ENCODE measurements around the gene SPSB1.
A peak's percentile ranks its signal among the peaks of the same experiment; 100 is the strongest.
"Not testable (repeated sequence)": the region's sequence is repeated elsewhere in the genome, so short reads cannot be mapped to it uniquely, and the experiment has no call there.

Gene SPSB1

DNA sequence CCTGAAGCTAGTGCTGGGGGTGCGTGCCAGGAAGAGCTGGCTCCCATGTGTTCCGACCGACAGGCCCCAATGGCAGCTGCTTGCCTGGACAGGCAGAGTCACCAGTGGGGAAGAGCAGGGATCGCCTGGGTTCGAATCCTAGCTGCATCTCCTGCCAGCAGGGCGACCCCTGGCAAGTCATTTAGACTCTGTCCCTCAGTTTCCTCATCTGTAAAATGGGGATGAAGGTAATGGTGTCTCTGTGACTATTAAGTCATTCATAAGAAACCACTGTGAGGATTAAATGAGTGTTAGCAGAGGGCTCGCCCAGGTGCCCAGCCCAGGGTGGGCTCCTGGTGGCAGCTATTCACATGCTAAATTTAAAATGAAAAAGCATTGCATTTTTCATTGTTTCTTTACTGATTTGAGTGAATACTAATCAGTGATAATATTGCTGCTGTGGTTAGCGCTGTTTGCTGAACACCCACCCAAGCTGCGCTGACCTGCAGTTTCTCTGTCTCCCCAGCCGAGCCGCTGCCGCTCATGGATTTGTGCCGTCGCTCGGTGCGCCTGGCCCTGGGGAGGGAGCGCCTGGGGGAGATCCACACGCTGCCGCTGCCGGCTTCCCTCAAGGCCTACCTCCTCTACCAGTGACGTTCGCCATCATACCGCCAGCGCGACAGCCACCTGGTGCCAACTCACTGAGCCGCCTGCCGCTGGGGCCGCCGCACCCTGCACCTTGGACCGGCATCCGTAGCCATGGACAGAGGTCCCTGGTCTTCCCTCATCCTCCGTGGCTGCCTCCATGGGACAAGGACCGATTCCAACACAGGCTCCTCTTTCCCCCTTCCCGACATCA is 74.5 kb downstream of the SPSB1 start:
- no peak for DNase-seq (ENCODE audit: low spot score)

- DNase-seq (ENCODE audit: low spot score) = no peak
These were observed 75.1 kb downstream of the SPSB1 start for GRCh38 chr1:9367806-9368205.

GRCh38 chr1:9368356-9368755 is 75.7 kb downstream of the SPSB1 start:
- DNase-seq (ENCODE audit: low spot score) = no peak

DNA sequence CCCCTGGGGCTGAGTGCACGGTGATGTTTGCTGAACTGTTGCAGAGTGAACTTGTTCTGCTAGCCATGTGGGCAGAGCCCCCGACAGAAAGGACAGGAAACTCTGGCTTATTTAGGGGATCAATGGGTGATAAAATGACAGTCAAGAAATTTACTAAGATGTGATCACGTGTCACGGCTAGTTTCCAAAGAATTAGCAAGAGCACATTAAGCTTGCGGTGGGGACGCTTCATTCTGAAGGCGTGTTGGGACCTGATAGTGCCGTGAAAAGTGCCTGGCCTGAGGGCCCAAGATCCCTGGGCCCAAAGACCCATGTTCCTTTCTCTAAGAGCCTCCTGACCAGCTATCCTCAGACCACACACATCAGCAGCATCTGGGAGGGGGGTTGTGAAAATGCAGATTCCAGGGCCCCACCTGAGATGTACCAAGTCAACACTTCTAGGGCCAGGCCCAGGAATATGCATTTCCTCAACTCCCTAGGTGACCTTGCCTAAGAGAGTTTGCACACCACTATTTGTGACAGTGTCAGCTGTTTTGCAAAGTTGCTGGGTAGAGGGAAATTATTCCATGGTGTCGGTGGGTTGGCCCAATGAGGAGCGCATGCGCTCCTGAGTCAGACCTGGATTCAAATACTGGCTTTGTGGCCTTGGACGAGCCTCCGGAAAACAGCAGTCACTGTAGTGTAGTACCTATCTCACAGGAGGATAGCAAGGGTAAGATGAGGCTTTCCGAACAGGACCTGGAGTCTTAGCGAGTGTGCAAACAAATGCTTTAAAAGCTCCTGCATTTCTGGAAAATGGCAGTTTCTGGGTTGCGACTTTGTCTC is 77.5 kb downstream of the SPSB1 start:
- no peak for DNase-seq (ENCODE audit: low spot score)

DNA sequence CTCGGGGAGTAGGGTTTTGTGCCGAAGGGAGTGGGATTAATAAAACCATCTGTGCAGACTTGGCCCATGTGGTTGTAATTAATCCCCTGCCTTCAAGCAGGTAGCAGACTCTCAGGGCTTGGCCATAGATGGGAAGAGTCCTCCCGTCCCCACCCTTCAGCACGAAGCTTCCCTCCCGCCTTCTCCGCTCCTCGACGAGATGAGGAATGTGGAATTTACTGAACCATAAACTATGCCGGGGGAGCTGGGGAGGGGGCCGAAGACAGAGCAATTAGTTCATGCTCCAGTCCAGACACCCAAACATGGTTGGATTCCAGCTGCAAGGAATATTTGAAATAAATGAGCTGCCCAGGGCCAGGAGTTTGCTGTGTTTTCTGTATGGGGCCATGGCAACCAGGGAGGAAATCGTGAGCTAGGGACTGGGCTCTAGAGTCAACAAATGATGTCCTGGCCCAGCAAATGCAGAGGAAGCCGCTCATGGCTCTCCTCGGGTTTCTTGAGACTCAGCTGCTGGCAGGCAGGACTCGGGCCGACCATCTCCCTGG is 78.8 kb downstream of the SPSB1 start:
- DNase-seq (ENCODE audit: low spot score) = peak; percentile 74

DNA sequence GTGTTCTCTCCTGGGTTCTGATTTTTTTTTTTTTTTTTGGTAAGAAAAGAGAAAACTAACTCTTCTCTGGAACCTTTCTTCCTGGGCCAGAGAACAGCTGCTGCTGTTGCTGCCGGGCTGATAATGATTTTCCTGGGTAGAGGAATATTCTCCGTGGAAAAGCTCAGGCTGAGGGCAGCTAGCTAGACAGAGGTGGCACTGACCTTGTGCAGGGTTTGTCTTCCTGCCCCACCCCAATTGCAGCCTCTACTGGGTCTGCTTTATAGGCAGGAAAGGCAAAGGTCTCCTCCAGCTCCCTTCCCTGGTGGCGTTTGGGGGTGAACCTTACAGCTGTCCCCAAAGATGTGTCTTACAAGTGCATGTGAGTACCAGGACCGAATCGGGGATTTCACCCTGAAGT is 79.3 kb downstream of the SPSB1 start:
- DNase-seq (ENCODE audit: low spot score) = no peak

- no peak for DNase-seq (ENCODE audit: low spot score)
These were observed 80.9 kb downstream of the SPSB1 start for GRCh38 chr1:9373619-9374018.

GRCh38 chr1:9374748-9375341 is 82.2 kb downstream of the SPSB1 start:
- DNase-seq (ENCODE audit: low spot score) = no peak

GRCh38 chr1:9375912-9376311 is 83.2 kb downstream of the SPSB1 start:
- DNase-seq (ENCODE audit: low spot score) = no peak

GRCh38 chr1:9376430-9376829 is 83.7 kb downstream of the SPSB1 start:
- DNase-seq (ENCODE audit: low spot score) = no peak

GRCh38 chr1:9376886-9377333 is 84.2 kb downstream of the SPSB1 start:
- peak; percentile 47 for DNase-seq (ENCODE audit: low spot score)

DNA sequence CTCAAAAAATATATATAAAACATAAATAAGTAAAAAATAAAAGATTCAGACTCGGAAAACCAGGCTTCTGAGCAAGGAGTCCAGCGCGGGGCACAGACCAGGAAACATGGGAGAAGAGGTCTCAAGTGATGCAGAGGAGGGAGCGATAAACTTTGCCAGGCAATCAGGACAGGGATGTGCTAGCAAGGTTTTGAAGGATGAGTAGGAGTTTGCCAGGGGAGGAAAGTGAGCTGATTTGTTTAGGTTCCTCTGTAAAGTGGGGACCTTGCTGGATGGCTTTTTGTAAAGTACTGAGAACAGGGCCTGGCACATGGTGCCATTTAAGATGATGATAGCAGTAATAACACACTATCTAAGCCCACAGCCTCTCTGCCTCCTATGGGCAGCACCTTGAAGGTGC is 86.1 kb downstream of the SPSB1 start:
- DNase-seq (ENCODE audit: low spot score) = no peak

GRCh38 chr1:9380711-9381110 is 88.0 kb downstream of the SPSB1 start:
- DNase-seq (ENCODE audit: low spot score) = no peak

GRCh38 chr1:9382643-9383491 is 90.2 kb downstream of the SPSB1 start:
- no peak for DNase-seq (ENCODE audit: low spot score)

GRCh38 chr1:9384128-9384527 is 91.4 kb downstream of the SPSB1 start:
- no peak for DNase-seq (ENCODE audit: low spot score)

GRCh38 chr1:9384751-9385245 is 92.1 kb downstream of the SPSB1 start:
- DNase-seq (ENCODE audit: low spot score) = peak; percentile 55

GRCh38 chr1:9385392-9385791 is 92.7 kb downstream of the SPSB1 start:
- DNase-seq (ENCODE audit: low spot score) = not testable (repeated sequence)

DNA sequence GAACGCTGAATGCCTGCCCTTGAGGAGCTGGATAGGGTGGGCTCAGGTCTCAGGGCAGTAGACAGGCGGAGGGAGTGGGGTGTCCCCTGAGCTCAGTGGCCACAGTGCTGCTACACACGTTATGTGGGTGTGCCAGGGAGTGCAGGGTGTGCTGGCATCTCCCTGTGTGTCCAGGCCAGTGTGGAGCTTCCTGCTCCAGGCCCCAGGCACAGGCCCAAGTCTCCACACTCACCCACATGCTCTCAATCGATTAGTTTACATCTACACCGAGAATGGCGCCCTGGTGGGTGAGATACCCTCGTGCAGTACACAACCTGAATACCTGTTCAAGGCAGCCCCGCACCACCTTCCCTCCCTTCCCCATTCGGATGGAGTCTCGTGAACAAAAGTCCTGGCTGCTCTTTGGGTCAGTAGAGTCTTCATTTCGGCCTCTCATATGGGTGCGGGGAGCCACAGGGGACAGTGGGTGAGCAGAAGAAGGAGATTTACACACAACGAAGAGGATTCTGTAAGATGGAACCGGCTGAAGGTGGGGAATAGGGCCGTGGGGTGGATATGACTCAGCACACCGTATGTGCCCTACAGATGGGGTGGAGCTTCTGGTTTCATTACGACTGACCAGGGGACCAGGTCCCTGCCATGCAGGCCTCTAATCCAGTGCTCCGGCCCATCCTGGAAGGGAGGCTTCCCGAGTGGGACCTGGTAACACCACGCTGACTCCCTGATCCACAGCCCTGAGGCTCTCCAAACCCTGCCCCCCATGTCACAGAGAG is 93.3 kb downstream of the SPSB1 start:
- no peak for DNase-seq (ENCODE audit: low spot score)

GRCh38 chr1:9388335-9389180 is 95.9 kb downstream of the SPSB1 start:
- DNase-seq (ENCODE audit: low spot score) = peak; percentile 55

DNA sequence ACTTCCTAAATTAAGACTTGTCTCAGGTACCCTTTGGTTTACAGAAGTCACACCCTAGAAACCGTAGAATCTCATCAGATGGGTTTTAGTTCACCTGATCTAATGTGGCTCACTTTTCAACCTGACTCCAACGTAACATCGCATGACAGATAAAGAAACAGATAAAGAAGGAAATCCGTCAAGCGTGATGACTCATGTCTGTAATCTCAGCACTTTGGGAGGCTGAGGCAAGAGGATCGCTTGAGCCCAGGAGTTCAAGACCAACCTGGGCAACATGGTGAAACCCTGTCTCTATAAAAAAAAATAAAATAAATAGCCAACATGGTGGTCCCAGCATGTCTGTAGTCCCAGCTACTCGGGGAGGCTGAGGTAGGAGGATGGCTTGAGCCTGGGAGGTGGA is 97.3 kb downstream of the SPSB1 start:
- DNase-seq (ENCODE audit: low spot score) = no peak
